Measurements from ENCODE around the gene GGCT. TPM values are rescaled to one million over a fixed set of nuclear protein-coding genes. Genes with fewer than 3 reads are reported as not detected.

Gene GGCT
- polyA plus RNA-seq, 1 donor (not counting 4 experiments of a cell fraction or from before 2014, with no cell fraction given) = 59.8 TPM

GRCh38 chr7:30514177-30514576, 9.5 kb upstream of the GGCT start:
- Histone ChIP-seq H3K36me3 (ENCODE audit: control insufficient read depth in 2 of 2, extremely low read depth in 1 of 2, insufficient read depth in 2 of 2, low read length in 2 of 2) (no peaks in the 10 kb centered on the region), H3K4me2 (ENCODE audit: control insufficient read depth, extremely low read depth, insufficient read depth, low read depth, low read length) (no peak overlapping the region), H3K27ac (ENCODE audit: control insufficient read depth, insufficient read depth, low read length) (no peak overlapping the region), H3K79me2 (ENCODE audit: control insufficient read depth, insufficient read depth, low read length) (no peaks in the 10 kb centered on the region), H3K4me3 (ENCODE audit: control insufficient read depth in 2 of 3, extremely low read depth in 1 of 3, insufficient read depth in 2 of 3, low read depth in 1 of 3, low read length in 3 of 3) (no peak overlapping the region), H3K9me3 (ENCODE audit: control insufficient read depth, low read depth, low read length) (no peaks in the 10 kb centered on the region), H4K20me1 (ENCODE audit: control insufficient read depth, extremely low read depth, insufficient read depth, low read length) (no peaks in the 10 kb centered on the region), H3K27me3 (ENCODE audit: control insufficient read depth, extremely low read depth, insufficient read depth, low read length) (no peaks in the 10 kb centered on the region), H3K4me1 (ENCODE audit: control insufficient read depth, extremely low read depth, insufficient read depth, low read length) (peaks cover 9% of the 10 kb centered on the region), H3K9ac (ENCODE audit: control insufficient read depth, extremely low read depth, insufficient read depth, low read length) (no peak overlapping the region), H3K9me1 (ENCODE audit: control insufficient read depth, extremely low read depth, insufficient read depth, low read length) (no peaks in the 10 kb centered on the region), H2AFZ (ENCODE audit: control insufficient read depth, low read length) (no peak overlapping the region)
- TF ChIP-seq EZH2 (IDR thresholded peaks at IDR 0.05; ENCODE audit: low read length) = no peak
- TF ChIP-seq, protein P1, sequence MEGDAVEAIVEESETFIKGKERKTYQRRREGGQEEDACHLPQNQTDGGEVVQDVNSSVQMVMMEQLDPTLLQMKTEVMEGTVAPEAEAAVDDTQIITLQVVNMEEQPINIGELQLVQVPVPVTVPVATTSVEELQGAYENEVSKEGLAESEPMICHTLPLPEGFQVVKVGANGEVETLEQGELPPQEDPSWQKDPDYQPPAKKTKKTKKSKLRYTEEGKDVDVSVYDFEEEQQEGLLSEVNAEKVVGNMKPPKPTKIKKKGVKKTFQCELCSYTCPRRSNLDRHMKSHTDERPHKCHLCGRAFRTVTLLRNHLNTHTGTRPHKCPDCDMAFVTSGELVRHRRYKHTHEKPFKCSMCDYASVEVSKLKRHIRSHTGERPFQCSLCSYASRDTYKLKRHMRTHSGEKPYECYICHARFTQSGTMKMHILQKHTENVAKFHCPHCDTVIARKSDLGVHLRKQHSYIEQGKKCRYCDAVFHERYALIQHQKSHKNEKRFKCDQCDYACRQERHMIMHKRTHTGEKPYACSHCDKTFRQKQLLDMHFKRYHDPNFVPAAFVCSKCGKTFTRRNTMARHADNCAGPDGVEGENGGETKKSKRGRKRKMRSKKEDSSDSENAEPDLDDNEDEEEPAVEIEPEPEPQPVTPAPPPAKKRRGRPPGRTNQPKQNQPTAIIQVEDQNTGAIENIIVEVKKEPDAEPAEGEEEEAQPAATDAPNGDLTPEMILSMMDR (optimal IDR thresholded peaks at IDR 0.05 in 1 of 3, IDR thresholded peaks at IDR 0.05 in 1 of 3, conservative IDR thresholded peaks at IDR 0.05 in 1 of 3; ENCODE audit: extremely low read depth in 1 of 3, insufficient read depth in 2 of 3, low read length in 3 of 3) = no peak
- FAIRE-seq = no peak
- DNase-seq (ENCODE audit: low read depth, low spot score) = no peak
- dilution Hi-C loops (cut with MboI; ENCODE audit: extremely low pct_ligation_motif_present, low sequenced_read_pairs) = no loop called here

- H3K36me3 ChIP-seq (ENCODE audit: control insufficient read depth in 2 of 2, extremely low read depth in 1 of 2, insufficient read depth in 2 of 2, low read length in 2 of 2) = no peaks in the 10 kb centered on the region
- H3K79me2 ChIP-seq (ENCODE audit: control insufficient read depth, insufficient read depth, low read length) = no peaks in the 10 kb centered on the region
- H3K27me3 ChIP-seq (ENCODE audit: control insufficient read depth, extremely low read depth, insufficient read depth, low read length) = no peaks in the 10 kb centered on the region
- H3K4me2 ChIP-seq (ENCODE audit: control insufficient read depth, extremely low read depth, insufficient read depth, low read depth, low read length) = no peak overlapping the region
- no peaks in the 10 kb centered on the region for H3K9me1 ChIP-seq (ENCODE audit: control insufficient read depth, extremely low read depth, insufficient read depth, low read length)
- H2AFZ ChIP-seq (ENCODE audit: control insufficient read depth, low read length) = no peak overlapping the region
- DNase-seq (ENCODE audit: low read depth, low spot score) (no peak), FAIRE-seq (no peak)
- H3K4me3 ChIP-seq (ENCODE audit: control insufficient read depth in 2 of 3, extremely low read depth in 1 of 3, insufficient read depth in 2 of 3, low read depth in 1 of 3, low read length in 3 of 3) = no peak overlapping the region
- dilution Hi-C loops (cut with MboI; ENCODE audit: extremely low pct_ligation_motif_present, low sequenced_read_pairs) = no loop called here
- peaks cover 13% of the 10 kb centered on the region for H3K4me1 ChIP-seq (ENCODE audit: control insufficient read depth, extremely low read depth, insufficient read depth, low read length)
- H3K9ac ChIP-seq (ENCODE audit: control insufficient read depth, extremely low read depth, insufficient read depth, low read length) = no peak overlapping the region
- no peak overlapping the region for H3K27ac ChIP-seq (ENCODE audit: control insufficient read depth, insufficient read depth, low read length)
- H3K9me3 ChIP-seq (ENCODE audit: control insufficient read depth, low read depth, low read length) = no peaks in the 10 kb centered on the region
- no peak for TF ChIP-seq EZH2 (IDR thresholded peaks at IDR 0.05; ENCODE audit: low read length)
- TF ChIP-seq, protein P1 (optimal IDR thresholded peaks at IDR 0.05 in 1 of 3, IDR thresholded peaks at IDR 0.05 in 1 of 3, conservative IDR thresholded peaks at IDR 0.05 in 1 of 3; ENCODE audit: extremely low read depth in 1 of 3, insufficient read depth in 2 of 3, low read length in 3 of 3) = no peak
- no peaks in the 10 kb centered on the region for H4K20me1 ChIP-seq (ENCODE audit: control insufficient read depth, extremely low read depth, insufficient read depth, low read length)
Measured at GRCh38 chr7:30513762-30514161, 9.1 kb upstream of the GGCT start.
